Measurements from ENCODE around the gene COPG1.

GRCh38 chr3:129204473-129204872, 44.9 kb upstream of the COPG1 start:
- TF ChIP-seq, protein P1, sequence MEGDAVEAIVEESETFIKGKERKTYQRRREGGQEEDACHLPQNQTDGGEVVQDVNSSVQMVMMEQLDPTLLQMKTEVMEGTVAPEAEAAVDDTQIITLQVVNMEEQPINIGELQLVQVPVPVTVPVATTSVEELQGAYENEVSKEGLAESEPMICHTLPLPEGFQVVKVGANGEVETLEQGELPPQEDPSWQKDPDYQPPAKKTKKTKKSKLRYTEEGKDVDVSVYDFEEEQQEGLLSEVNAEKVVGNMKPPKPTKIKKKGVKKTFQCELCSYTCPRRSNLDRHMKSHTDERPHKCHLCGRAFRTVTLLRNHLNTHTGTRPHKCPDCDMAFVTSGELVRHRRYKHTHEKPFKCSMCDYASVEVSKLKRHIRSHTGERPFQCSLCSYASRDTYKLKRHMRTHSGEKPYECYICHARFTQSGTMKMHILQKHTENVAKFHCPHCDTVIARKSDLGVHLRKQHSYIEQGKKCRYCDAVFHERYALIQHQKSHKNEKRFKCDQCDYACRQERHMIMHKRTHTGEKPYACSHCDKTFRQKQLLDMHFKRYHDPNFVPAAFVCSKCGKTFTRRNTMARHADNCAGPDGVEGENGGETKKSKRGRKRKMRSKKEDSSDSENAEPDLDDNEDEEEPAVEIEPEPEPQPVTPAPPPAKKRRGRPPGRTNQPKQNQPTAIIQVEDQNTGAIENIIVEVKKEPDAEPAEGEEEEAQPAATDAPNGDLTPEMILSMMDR (IDR thresholded peaks at IDR 0.05 in 8 of 11, conservative IDR thresholded peaks at IDR 0.05 in 3 of 11) = no peak
- TF ChIP-seq POLR2A (IDR thresholded peaks at IDR 0.05) (no peak), POLR2AphosphoS5 (IDR thresholded peaks at IDR 0.05) (no peak)
